Inflammatory macrophage treated with lipopolysaccharide for 4 hours (primary cell): Measurements from ENCODE around the gene ORM2.

ENCODE experiments used
- DNase-seq: peaks from one replicate; pipeline ENCODE4 v3.0.0-alpha.2; 2020

ORM2 gene

GRCh38 chr9:114373960-114374730, 44.5 kb downstream of the ORM2 start:
- DNase-seq: no peak

DNA sequence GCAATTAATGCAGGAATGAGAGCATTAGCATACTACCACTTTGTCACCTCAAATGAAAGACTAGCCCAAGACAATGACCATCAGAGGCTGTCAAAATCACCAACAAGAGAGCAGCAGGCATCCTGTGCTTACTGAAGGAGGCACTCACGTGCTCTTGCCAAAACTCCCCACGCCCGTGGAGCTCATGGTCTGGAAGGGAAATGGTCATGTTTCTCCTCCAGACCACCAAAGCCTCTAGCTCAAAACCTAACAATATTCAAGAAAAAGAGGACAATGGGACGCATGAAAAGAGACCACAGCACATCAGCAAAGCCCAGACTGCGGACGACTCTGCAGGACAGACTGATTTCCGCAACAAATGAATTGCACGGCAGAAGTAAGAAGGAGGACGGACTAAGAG, 45.3 kb downstream of the ORM2 start:
- DNase-seq: no peak

DNA sequence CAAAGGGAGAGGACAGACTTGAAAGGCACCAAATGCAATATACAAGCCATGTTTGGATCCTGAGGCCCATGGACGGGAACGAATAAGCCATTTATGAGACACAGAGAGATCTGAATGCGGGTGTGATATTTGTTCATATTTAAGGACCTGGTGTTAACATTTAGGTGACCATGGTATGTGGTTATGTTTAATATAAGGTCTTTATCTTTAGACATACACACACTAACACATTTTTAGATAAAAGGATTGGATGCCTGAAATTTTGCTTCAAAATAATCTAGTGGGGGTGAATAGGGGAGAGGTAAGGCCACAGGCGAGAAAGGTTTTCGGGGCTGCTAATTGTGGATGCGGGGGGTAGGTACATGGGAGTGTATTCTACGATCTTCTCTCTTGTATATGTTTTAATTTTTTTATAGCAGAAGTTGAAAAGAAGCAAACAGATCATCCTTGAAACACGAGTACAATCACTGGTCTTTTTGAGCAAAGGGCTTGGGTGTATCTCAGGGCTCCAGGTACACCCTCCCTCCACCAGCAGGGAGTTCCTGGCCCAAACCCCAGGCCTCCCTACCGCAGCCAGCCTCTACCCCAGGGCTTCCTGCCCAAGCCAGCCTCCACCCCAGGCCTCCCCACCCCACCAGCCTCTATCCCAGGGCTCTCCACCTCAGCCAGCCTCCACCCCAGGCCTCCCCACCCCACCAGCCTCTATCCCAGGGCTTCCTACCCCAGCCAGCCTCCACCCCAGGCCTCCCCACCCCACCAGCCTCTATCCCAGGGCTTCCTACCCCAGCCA, 45.9 kb downstream of the ORM2 start:
- no peak for DNase-seq

DNA sequence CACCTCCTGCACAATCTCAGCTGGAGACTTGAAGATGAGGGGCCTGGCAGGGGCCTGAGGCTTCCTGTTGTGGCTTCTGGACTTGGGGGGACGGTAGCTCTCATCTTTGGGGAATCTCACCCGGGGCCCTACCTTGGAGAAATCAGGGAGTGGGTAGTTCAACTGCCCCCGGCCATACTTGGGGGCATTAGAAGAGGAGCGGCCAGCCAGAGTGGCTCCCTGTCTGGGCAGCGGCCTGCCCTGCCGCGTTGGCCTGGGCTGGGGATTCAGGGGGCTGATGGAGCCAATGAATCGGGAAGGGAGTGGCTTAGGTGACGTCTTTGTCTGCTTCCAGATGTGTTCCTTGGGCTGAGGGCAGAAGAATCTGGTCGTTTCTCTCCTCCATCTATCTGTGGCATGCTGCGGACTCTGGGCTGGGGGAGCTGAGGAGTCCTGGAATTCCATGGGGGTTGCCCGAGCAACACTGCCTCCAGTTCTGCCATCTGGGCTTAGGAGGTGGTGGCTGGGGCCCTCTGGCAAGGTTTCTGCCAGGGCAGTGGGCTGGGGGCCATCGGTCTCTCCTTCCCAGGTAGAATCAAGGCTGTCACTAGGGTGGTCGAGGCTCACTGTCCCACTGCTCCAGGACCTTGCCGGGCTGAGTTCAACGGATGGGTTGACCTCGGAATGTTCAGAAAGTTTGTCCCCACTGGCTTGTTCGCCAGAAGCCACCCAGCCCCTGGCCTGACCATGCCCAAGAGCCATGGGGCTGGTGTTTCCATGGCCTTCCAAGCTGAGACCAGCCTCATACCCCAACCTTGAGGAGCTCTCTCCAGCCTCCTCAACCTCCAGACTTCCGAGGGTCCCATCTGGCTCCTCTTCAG, 47.1 kb downstream of the ORM2 start:
- no peak for DNase-seq

DNA sequence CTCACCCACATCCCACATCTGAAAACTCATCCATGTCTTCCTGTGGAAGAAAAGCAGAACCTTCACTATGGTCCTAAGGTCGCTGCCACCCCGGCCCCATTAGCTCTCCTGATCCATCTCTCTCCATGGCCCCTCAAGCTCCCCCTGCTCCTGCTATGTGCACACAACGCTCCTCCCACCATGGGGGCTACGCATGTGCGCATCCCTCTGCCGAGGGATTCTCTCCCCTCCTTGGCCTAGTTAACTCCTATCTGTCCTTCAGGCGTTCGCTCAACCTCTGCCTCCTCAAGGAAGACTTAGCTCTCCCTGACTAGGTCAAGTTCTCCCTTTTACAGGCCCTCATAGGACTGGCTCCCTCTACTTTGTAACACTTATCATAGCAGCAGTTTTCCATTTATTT, 48.3 kb downstream of the ORM2 start:
- no peak for DNase-seq

GRCh38 chr9:114378883-114379282, 49.2 kb downstream of the ORM2 start:
- DNase-seq: no peak
